NCI-H1930 (cell line): ENCODE data around the gene GLUL.
"Not testable (repeated sequence)": the region's sequence is repeated elsewhere in the genome, so short reads cannot be mapped to it uniquely, and the experiment has no call there.

Source experiments
- DNase-seq, 2 experiments: peaks; one replicate each; lab custom pipeline; 2025; lab: John Stamatoyannopoulos, UW

GLUL gene

GRCh38 chr1:182368358-182368757 lies 23.2 kb downstream of the GLUL start:
- DNase-seq, result no peak

- no peak for DNase-seq
Measured at GRCh38 chr1:182367926-182368325, 23.7 kb downstream of the GLUL start.

- no peak for DNase-seq
Measured at GRCh38 chr1:182366596-182366995, 25.0 kb downstream of the GLUL start.

- no peak for DNase-seq
Measured at GRCh38 chr1:182359645-182360044, 31.9 kb downstream of the GLUL start.

DNA sequence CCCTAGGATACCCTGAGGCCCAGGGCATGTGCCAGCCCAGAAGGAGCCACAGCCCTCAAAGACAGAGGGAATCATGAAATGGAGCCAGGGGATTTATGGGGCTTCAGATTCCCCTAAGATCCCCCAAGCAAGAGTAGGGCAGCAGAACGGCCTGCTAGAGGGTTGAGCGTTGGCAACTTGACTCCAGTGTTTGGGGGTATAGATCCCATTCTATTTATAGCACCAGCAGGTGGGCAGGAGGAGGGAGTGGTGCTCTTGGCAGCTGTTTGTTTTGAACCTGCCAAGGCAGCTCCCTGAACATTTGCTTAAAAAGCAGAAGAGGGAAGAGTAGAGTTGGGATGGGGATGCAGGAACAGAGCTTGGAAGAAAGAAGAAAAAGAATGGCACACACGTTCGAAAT lies 33.7 kb downstream of the GLUL start:
- DNase-seq, result no peak

DNA sequence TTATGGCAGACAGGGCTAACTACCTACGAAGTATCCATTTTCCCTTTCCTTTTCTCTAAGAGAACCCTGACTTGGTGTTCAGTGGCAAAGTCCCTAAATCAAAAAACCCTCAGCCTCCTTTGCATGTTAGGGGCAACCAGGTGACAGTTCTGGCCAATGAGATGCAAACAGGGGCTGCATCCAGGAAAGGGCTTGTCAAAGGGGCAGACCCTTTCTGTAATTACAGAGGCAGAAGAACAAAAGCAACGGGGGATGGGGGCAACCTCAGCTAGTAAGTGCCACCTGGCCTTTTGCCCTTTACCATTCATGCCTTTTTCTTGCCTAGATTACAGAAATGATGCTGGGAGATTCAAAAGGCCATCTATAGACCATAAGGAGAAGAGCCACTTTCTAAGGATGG lies 34.4 kb downstream of the GLUL start:
- no peak for DNase-seq

GRCh38 chr1:182355723-182356098 lies 35.9 kb downstream of the GLUL start:
- DNase-seq, result no peak

DNA sequence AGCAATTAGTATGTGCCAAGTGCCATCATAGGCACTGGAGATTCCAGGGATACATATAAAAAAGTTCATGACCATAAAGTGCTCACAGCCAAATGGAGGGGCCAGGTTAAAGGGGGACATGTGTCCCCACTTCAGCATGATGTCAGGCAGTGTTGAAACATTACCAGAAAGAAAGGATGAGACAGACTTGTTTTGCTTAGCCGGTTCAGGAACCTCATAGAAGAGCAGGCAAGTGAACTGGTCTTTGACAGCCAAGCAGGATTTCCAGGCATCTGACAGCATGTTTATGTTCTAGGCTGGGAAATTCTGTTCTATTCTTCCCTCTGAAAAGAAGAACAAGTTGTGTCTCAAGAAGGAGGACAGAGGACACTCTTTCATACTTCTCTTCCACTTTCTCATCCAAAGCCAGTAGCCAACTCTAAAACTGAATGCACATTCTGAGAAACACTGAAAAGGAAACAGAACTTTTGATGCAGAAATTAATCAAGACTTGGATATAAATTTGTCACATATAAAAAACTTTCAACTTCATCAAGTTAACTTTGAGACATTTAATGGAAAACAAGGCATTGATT lies 39.7 kb downstream of the GLUL start:
- no peak for DNase-seq

DNA sequence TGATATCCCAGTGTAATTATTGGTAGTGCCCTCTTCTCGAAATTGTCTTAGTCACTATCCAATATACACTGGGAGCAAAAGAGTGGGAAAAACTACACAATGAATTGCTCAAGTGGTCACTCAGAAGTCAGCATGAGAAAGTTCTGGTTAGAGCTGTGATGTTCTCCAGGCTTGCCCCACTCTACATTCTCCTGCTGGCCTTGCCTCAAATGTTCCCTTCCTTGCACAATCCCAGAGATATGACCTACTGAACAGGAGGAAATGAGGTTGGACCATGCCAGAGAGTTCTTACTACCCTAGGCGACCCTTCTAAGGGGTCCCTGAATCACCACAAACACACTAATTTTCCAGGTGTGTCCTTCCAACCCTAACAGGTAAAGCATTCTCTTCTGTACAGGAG lies 40.8 kb downstream of the GLUL start:
- no peak for DNase-seq

GRCh38 chr1:182348961-182349747 lies 42.4 kb downstream of the GLUL start:
- no peak for DNase-seq

- no peak for DNase-seq
Measured at GRCh38 chr1:182347019-182347418, 44.6 kb downstream of the GLUL start.

GRCh38 chr1:182340233-182341058 lies 51.1 kb downstream of the GLUL start:
- no peak for DNase-seq

GRCh38 chr1:182339684-182340083 lies 51.9 kb downstream of the GLUL start:
- DNase-seq, result no peak

DNA sequence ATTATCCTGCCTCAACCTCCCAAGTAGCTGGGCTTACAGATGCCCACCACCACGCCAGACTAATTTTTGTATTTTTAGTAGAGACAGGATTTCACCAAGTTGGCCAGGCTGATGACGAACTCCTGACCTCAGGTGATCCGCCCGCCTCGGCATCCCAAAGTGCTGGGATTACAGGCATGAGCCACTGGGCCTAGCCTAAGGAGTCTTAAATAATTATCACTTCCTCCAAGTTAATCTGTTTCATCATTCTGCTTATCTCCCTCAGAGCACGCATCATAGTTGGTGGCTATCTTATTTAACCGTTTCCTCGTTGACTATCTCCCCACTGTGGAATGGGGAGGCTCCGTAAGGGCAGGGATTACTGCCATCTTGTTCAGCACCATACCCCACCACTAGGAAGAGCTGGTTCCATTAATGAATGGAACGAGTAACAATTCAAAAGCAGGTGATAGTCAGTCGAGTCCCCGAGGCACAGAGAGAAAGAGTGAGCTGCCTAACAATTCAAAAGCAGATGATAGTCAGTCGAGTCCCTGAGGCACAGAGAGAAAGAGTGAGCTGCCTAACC lies 52.7 kb downstream of the GLUL start:
- DNase-seq, result no peak

- DNase-seq, result no peak
Measured at GRCh38 chr1:182337736-182338571, 53.6 kb downstream of the GLUL start.

DNA sequence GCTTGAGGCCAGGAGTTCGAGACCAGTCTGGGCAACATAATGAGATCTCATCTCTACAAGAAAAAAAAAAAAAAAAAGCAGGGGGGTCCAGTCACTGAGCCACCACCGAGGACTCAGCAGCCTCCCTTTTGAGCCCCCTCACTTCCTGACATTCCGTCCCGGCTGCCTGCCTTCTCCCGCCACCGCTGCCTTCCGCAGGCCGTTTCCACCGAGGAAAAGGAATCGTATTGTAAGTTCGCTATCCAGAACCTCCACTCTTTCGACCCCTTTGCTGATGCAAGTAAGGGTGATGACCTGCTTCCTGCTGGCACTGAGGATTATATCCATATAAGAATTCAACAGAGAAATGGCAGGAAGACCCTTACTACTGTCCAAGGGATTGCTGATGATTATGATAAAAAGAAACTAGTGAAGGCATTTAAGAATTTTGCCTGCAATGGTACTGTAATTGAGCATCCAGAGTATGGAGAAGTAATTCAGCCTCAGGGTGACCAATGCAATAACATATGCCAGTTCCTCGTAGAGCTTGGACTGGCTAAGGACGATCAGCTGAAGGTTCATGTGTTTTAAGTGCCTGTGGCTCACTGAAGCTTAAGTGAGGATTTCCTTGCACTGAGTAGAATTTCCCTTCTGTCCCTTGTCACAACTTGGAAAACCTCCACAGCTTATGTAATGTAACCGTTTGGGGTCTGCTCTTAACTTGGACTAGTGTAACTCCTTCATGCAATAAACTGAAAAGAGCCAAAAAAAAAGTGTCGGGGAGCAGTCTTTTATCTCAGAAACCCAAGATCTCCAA lies 55.6 kb downstream of the GLUL start:
- DNase-seq, result no peak

GRCh38 chr1:182333071-182333571 lies 58.5 kb downstream of the GLUL start:
- not testable (repeated sequence) for DNase-seq

DNA sequence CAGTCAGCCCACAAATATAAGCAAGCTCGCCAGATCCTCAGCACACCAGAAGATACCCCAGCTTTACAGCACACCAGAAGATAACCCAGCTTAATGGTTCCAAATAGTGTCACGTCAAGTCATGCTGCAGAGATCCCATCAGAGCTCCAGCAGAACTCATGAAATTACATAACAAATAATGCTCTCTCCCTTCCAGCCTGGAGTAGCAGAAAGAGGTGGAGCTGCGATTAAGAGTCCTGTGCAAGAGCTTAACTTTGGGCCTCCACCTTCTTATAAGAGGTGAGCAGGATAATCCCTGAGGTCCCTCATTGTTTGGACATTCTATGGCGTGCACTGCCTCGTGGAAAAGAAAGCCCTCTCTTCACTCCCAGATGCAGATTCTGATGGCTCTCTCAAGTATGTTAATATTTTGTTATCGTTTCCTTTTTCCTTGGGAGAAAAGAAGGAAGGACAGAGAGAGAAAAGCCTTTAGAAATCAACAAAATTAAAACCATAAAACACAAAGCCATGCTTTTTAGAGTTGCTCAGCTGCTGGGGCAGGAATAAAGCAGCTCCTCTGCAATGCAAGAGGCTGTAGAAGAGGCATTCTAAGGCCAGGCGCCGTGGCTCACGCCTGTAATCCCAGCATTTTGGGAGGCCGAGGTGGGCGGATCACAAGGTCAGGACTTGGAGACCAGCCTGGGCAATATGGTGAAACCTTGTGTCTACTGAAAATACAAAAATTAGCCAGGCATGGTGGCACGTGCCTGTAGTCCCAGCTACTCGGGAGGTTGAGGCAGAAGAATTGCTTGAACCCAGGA lies 59.1 kb downstream of the GLUL start:
- no peak for DNase-seq
